Upper lobe of right lung (tissue), 1 donor: ENCODE data around the gene SDR42E1. TPM values are rescaled to one million over a fixed set of nuclear protein-coding genes. Genes with fewer than 3 reads are reported as not detected.

ENCODE experiments used
- ATAC-seq: fragments of 200-7000 bp; cut with Tn5 transposase; one replicate; pipeline ENCODE4 v1.9.1; 2020; ENCODE audit warnings: mild to moderate bottlenecking, moderate library complexity
- DNase-seq: peaks from one replicate; pipeline ENCODE4 v3.0.0-alpha.2; 2020
- H3K27ac ChIP-seq: fragments of 200-600 bp; one replicate; pipeline ENCODE4 v1.8.0; 2022
- H3K27me3 ChIP-seq: fragments of 200-600 bp; one replicate; pipeline ENCODE4 v1.8.0; 2022; ENCODE audit warnings: mild to moderate bottlenecking
- H3K36me3 ChIP-seq: fragments of 200-600 bp; one replicate; pipeline ENCODE4 v1.8.0; 2022
- H3K4me1 ChIP-seq: fragments of 200-600 bp; one replicate; pipeline ENCODE4 v1.8.0; 2022
- H3K4me3 ChIP-seq: fragments of 200-600 bp; one replicate; pipeline ENCODE4 v1.8.0; 2022; ENCODE audit warnings: mild to moderate bottlenecking
- H3K9me3 ChIP-seq: fragments of 200-600 bp; one replicate; pipeline ENCODE4 v1.8.0; 2022
- CTCF ChIP-seq: fragments of 200-600 bp; IDR thresholded peaks from one replicate; pipeline ENCODE4 v1.8.0; 2022; ENCODE audit warnings: antibody characterized with exemption
- intact Hi-C: fragments of 100-400 bp; cut with DNase I; formaldehyde crosslinking; loops from one replicate; pipeline ENCODE4 v1.11.0; 2022
- total RNA-seq: library from RNA; stranded (reverse); fragmentation: NEBNext Ultra II Directional; extraction: Animal tissue kit (Norgen Biotek cat#: 25700); gene quantifications from one replicate; pipeline ENCODE4 v1.2.1, GENCODE V29; 2021
- donor health status: DM: no; HTN: yes; CAD: no; lungs with severe emphysema.

The SDR42E1 gene
- total RNA-seq, 1 donor from 2014 or later, result 6.5 TPM

- Histone ChIP-seq H3K4me3 (no peak overlapping the region), H3K4me1 (peaks cover 14% of the 10 kb centered on the region), H3K36me3 (no peaks in the 10 kb centered on the region), H3K9me3 (no peaks in the 10 kb centered on the region), H3K27ac (peak overlapping the region; percentile 72), H3K27me3 (no peaks in the 10 kb centered on the region)
- TF ChIP-seq CTCF, result no peak
- ATAC-seq (peak; percentile 4), DNase-seq (no peak)
- intact Hi-C loops, result no loop called here
These were observed 43.8 kb upstream of the SDR42E1 start for GRCh38 chr16:82055117-82055516.

GRCh38 chr16:82051656-82052055 lies 40.4 kb upstream of the SDR42E1 start:
- intact Hi-C loops, result no loop called here
- no peaks in the 10 kb centered on the region for H3K9me3 ChIP-seq
- H3K27ac ChIP-seq, result no peak overlapping the region
- no peak for TF ChIP-seq CTCF
- ATAC-seq (no peak), DNase-seq (no peak)
- no peaks in the 10 kb centered on the region for H3K36me3 ChIP-seq
- H3K27me3 ChIP-seq, result no peaks in the 10 kb centered on the region
- H3K4me1 ChIP-seq, result peaks cover 5% of the 10 kb centered on the region
- no peak overlapping the region for H3K4me3 ChIP-seq

GRCh38 chr16:82050909-82051357 lies 39.7 kb upstream of the SDR42E1 start:
- no peak for ATAC-seq

DNA sequence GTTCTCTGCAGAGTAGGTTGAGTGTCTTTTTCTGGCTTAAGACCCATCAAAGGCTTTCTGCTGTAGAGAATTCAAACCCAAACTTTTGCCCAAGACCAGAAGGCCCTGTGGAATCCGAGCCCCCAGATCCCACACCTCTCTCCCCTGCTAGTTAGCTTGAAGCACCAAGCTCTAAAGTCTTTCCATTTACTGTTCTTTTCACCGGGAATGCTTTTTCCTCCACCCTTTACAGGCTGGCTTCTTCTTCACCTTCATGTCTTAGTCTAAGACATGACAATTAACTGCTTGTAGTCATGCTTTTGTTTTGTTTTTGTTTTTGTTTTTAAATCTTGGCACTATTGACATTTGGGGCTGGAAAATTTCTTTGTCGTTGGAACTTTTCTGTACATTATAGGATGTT lies 39.2 kb upstream of the SDR42E1 start:
- TF ChIP-seq CTCF, result no peak

More at GRCh38 chr16:82050909-82051357, 39.7 kb upstream of the SDR42E1 start:
- no peak overlapping the region for H3K4me3 ChIP-seq
- intact Hi-C loops, result no loop called here
- H3K9me3 ChIP-seq, result no peaks in the 10 kb centered on the region
- no peak overlapping the region for H3K27ac ChIP-seq
- H3K36me3 ChIP-seq, result no peaks in the 10 kb centered on the region
- TF ChIP-seq CTCF, result no peak
- H3K27me3 ChIP-seq, result no peaks in the 10 kb centered on the region
- H3K4me1 ChIP-seq, result peaks cover 5% of the 10 kb centered on the region
- DNase-seq, result no peak

GRCh38 chr16:82049484-82049883 lies 38.2 kb upstream of the SDR42E1 start:
- TF ChIP-seq CTCF, result no peak
- H3K36me3 ChIP-seq, result no peaks in the 10 kb centered on the region
- intact Hi-C loops, result no loop called here
- H3K27ac ChIP-seq, result no peak overlapping the region
- DNase-seq (no peak), ATAC-seq (no peak)
- H3K9me3 ChIP-seq, result no peaks in the 10 kb centered on the region
- H3K27me3 ChIP-seq, result no peaks in the 10 kb centered on the region
- no peak overlapping the region for H3K4me3 ChIP-seq
- H3K4me1 ChIP-seq, result peaks cover 5% of the 10 kb centered on the region

More for the DNA sequence above, 39.2 kb upstream of the SDR42E1 start:
- Histone ChIP-seq H3K27ac (no peak overlapping the region), H3K27me3 (no peaks in the 10 kb centered on the region), H3K4me1 (peaks cover 5% of the 10 kb centered on the region), H3K36me3 (no peaks in the 10 kb centered on the region), H3K9me3 (no peaks in the 10 kb centered on the region), H3K4me3 (no peak overlapping the region)
- intact Hi-C loops, result no loop called here
- no peak for ATAC-seq
- DNase-seq, result no peak

- no peak for DNase-seq
- no peaks in the 10 kb centered on the region for H3K9me3 ChIP-seq
- H3K27me3 ChIP-seq, result no peaks in the 10 kb centered on the region
- TF ChIP-seq CTCF, result no peak
- H3K4me1 ChIP-seq, result peaks cover 5% of the 10 kb centered on the region
- peak overlapping the region; percentile 70 for H3K27ac ChIP-seq
- H3K4me3 ChIP-seq, result no peak overlapping the region
- intact Hi-C loops, result no loop called here
- no peak for ATAC-seq
- H3K36me3 ChIP-seq, result no peaks in the 10 kb centered on the region
These were observed 36.5 kb upstream of the SDR42E1 start for GRCh38 chr16:82047787-82048186.
